22Rv1 (cell line): ENCODE measurements around the gene FAM47E.

Experiments used
- CTCF ChIP-seq: fragments of 450-650 bp; IDR thresholded peaks from 2 replicates; pipeline ENCODE4 v1.5.1; 2017; ENCODE audit warnings: mild to moderate bottlenecking
- ZFX ChIP-seq: fragments of 450-650 bp; IDR thresholded peaks from 2 replicates; pipeline ENCODE4 v1.6.1; 2017; ENCODE audit warnings: antibody characterized with exemption, borderline replicate concordance

- TF ChIP-seq CTCF = no peak
- no peak for TF ChIP-seq ZFX
Observed at GRCh38 chr4:76219299-76220055, 32.0 kb upstream of the FAM47E start.
